ENCODE measurements around the gene SH3BGRL2.

GRCh38 chr6:79733388-79733787 is 102.3 kb downstream of the SH3BGRL2 start:
- TF ChIP-seq BHLHE40 (IDR thresholded peaks at IDR 0.05; ENCODE audit: borderline replicate concordance): no peak
- TF ChIP-seq ELF4 (IDR thresholded peaks at IDR 0.05): no peak
- TF ChIP-seq FOXM1 (IDR thresholded peaks at IDR 0.05; ENCODE audit: borderline replicate concordance): no peak
- TF ChIP-seq SP1 (IDR thresholded peaks at IDR 0.05): no peak
- no peak for TF ChIP-seq NFRKB (IDR thresholded peaks at IDR 0.05)
- TF ChIP-seq PKNOX1 (IDR thresholded peaks at IDR 0.05): no peak
- TF ChIP-seq ZNF384 (IDR thresholded peaks at IDR 0.05): no peak
- TF ChIP-seq CTBP1 (IDR thresholded peaks at IDR 0.05; ENCODE audit: borderline replicate concordance): no peak
- no peak for TF ChIP-seq TARDBP (IDR thresholded peaks at IDR 0.05)
- TF ChIP-seq FOXA1 (IDR thresholded peaks at IDR 0.05): no peak
- TF ChIP-seq ARNT (IDR thresholded peaks at IDR 0.05): no peak
- no peak for TF ChIP-seq FOXK2 (IDR thresholded peaks at IDR 0.05)
- TF ChIP-seq SUZ12 (IDR thresholded peaks at IDR 0.05): no peak
- TF ChIP-seq HDGF (IDR thresholded peaks at IDR 0.05; ENCODE audit: borderline replicate concordance): no peak
